Measurements from ENCODE around the gene RBFA. TPM values are rescaled to one million over a fixed set of nuclear protein-coding genes. Genes with fewer than 3 reads are reported as not detected.

RBFA gene
- total RNA-seq, 1 experiment from 2014 or later: 45.3 TPM

DNA sequence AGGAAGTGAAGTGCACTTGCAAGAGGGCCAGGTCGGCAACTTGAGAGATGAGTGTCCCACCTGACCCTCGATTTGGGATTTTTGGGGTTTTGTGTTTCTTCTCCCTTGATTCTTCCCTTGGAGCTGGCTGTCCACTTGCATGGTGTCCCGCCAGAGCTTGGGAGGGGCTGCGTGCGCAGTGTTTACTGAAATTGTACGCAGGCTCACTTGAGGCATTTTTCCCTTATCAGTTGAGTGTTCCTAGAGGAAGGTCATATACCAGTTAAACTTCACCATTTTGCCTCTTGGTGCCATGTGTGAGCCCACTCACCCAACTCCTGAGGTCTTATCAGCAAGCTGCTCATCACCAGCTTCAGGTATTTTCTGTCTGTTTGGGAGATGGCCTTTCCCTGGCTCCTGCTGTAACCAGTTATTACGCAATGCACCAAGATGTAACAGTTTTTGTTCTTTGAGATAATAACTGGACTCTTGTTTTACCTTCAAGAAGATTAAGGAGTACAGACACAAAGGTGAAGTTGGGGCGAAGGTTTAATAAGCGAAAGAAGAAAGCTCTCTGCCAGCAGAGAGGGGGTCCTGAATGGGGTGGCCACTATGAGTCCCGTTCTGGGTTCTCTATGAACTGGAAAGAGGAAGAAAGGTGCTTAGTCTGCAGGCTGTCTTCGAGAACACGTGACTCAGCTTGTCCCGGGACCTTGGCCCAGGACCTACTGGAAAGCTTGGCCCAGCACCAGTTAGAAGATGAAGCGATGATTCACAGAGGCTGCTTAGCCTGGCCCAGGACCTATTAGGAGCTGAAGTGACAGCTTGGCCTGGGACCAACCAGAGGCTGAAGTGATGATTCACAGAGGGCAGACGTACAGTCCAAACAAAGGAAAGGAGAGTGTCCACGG is 24.3 kb upstream of the RBFA start (continued):
- TF ChIP-seq ELF1 (IDR thresholded peaks at IDR 0.05; ENCODE audit: borderline replicate concordance, low read depth) (no peak), CEBPB (IDR thresholded peaks at IDR 0.05; ENCODE audit: low read depth) (no peak), EZH2 (IDR thresholded peaks at IDR 0.05) (no peak), CBX3 (IDR thresholded peaks at IDR 0.05; ENCODE audit: low read depth) (no peak), JUND (IDR thresholded peaks at IDR 0.05) (peak; percentile 60), ZFX (IDR thresholded peaks at IDR 0.05) (no peak)

DNA sequence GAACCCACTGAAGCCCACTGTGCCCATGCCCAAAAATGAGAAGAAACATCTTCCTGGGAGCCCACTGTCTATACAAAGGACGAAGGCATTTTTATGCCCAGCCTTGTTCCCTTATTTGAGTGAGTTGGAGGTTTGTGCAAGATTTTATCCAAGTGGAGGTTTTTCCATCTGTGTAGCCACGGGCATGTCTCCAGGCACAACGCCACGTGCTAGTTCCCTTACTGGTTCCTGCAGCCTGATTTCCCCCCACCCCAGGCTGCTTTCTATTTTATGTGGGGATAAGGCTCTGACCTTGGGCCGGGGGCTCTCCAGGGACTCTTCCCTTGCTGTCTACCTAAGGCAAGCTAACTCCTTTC is 23.7 kb upstream of the RBFA start:
- no peaks in the 10 kb centered on the region for H3K9me2 ChIP-seq (ENCODE audit: insufficient read depth)
- ChIA-PET POLR2A (interaction anchor here (1.0 kb wide), 1 partner anchor 23 kb away, joined by 4 read pairs; no protein-coding TSS in a partner anchor), CTCF (interaction anchor here (1.1 kb wide), 1 partner anchor 22 kb away, joined by 3 read pairs; no protein-coding TSS in a partner anchor)

More for the DNA sequence above, 23.7 kb upstream of the RBFA start:
- intact Hi-C loops (cut with micrococcal nuclease): no loop called here
- ATAC-seq: peak; percentile 33
- H3K9me3 ChIP-seq (ENCODE audit: control insufficient read depth in 1 of 2, insufficient read depth in 1 of 2, low read depth in 1 of 2, low read length in 2 of 2): no peaks in the 10 kb centered on the region
- H3K27me3 ChIP-seq (ENCODE audit: insufficient read depth, low read length): no peaks in the 10 kb centered on the region
- no peak; the same call in 1 of the 2 replicates for TF ChIP-seq SIN3A (IDR thresholded peaks at IDR 0.05; ENCODE audit: low read depth)
- no peak for TF ChIP-seq EZH2 (IDR thresholded peaks at IDR 0.05)
- no peak for TF ChIP-seq TCF7L2 (IDR thresholded peaks at IDR 0.05; ENCODE audit: borderline replicate concordance, extremely low read depth, insufficient read depth, insufficient read length)
- TF ChIP-seq ELF1 (IDR thresholded peaks at IDR 0.05; ENCODE audit: borderline replicate concordance, low read depth): no peak
- TF ChIP-seq, protein P1, sequence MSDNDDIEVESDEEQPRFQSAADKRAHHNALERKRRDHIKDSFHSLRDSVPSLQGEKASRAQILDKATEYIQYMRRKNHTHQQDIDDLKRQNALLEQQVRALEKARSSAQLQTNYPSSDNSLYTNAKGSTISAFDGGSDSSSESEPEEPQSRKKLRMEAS (IDR thresholded peaks at IDR 0.05): no peak
- no peak for TF ChIP-seq SRF (IDR thresholded peaks at IDR 0.05; ENCODE audit: low read depth)
- no peak for TF ChIP-seq EZH2phosphoT487 (IDR thresholded peaks at IDR 0.05; ENCODE audit: borderline replicate concordance)
- TF ChIP-seq YY1 (IDR thresholded peaks at IDR 0.05; ENCODE audit: extremely low read depth, insufficient replicate concordance, low read depth, low read length): no peak
- no peak for TF ChIP-seq CEBPB (IDR thresholded peaks at IDR 0.05; ENCODE audit: low read depth)
- TF ChIP-seq ZNF274 (IDR thresholded peaks at IDR 0.05; ENCODE audit: low read depth, low read length): no peak
- TF ChIP-seq, protein P2, sequence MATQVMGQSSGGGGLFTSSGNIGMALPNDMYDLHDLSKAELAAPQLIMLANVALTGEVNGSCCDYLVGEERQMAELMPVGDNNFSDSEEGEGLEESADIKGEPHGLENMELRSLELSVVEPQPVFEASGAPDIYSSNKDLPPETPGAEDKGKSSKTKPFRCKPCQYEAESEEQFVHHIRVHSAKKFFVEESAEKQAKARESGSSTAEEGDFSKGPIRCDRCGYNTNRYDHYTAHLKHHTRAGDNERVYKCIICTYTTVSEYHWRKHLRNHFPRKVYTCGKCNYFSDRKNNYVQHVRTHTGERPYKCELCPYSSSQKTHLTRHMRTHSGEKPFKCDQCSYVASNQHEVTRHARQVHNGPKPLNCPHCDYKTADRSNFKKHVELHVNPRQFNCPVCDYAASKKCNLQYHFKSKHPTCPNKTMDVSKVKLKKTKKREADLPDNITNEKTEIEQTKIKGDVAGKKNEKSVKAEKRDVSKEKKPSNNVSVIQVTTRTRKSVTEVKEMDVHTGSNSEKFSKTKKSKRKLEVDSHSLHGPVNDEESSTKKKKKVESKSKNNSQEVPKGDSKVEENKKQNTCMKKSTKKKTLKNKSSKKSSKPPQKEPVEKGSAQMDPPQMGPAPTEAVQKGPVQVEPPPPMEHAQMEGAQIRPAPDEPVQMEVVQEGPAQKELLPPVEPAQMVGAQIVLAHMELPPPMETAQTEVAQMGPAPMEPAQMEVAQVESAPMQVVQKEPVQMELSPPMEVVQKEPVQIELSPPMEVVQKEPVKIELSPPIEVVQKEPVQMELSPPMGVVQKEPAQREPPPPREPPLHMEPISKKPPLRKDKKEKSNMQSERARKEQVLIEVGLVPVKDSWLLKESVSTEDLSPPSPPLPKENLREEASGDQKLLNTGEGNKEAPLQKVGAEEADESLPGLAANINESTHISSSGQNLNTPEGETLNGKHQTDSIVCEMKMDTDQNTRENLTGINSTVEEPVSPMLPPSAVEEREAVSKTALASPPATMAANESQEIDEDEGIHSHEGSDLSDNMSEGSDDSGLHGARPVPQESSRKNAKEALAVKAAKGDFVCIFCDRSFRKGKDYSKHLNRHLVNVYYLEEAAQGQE (IDR thresholded peaks at IDR 0.05; ENCODE audit: low read depth): no peak
- no peak for TF ChIP-seq RAD21 (IDR thresholded peaks at IDR 0.05; ENCODE audit: low read depth)
- TF ChIP-seq, protein P3, sequence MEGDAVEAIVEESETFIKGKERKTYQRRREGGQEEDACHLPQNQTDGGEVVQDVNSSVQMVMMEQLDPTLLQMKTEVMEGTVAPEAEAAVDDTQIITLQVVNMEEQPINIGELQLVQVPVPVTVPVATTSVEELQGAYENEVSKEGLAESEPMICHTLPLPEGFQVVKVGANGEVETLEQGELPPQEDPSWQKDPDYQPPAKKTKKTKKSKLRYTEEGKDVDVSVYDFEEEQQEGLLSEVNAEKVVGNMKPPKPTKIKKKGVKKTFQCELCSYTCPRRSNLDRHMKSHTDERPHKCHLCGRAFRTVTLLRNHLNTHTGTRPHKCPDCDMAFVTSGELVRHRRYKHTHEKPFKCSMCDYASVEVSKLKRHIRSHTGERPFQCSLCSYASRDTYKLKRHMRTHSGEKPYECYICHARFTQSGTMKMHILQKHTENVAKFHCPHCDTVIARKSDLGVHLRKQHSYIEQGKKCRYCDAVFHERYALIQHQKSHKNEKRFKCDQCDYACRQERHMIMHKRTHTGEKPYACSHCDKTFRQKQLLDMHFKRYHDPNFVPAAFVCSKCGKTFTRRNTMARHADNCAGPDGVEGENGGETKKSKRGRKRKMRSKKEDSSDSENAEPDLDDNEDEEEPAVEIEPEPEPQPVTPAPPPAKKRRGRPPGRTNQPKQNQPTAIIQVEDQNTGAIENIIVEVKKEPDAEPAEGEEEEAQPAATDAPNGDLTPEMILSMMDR (IDR thresholded peaks at IDR 0.05 in 2 of 3, conservative IDR thresholded peaks at IDR 0.05 in 1 of 3; ENCODE audit: borderline replicate concordance in 1 of 3, insufficient read depth in 1 of 3, low read depth in 2 of 3, low read length in 2 of 3): no peak
- H3K4me3 ChIP-seq (replicated peaks in 1 of 2; ENCODE audit: low read depth in 1 of 2, low read length in 2 of 2): no peak overlapping the region
- H3K9ac ChIP-seq (ENCODE audit: low read length): no peak overlapping the region
- H3K36me3 ChIP-seq (ENCODE audit: control insufficient read depth in 1 of 2, insufficient read depth in 2 of 2, low read length in 2 of 2): no peaks in the 10 kb centered on the region
- peaks cover 12 to 15% of the 10 kb centered on the region in 2 experiments for H3K4me1 ChIP-seq (ENCODE audit: control insufficient read depth in 1 of 2, insufficient read depth in 2 of 2, low read length in 2 of 2)
- peak overlapping the region; percentile 41 for H3K27ac ChIP-seq (ENCODE audit: low read depth, low read length)
- RAD21 ChIA-PET (ENCODE audit: low non-redundant PET in 1 of 2, low total read pairs in 2 of 2, uncharacterized antibody in 2 of 2, unreplicated experiment in 2 of 2): no interaction called here
- H4K20me1 ChIP-seq (ENCODE audit: insufficient read depth): no peaks in the 10 kb centered on the region
- peak overlapping the region; percentile 57 for H3K4me2 ChIP-seq (ENCODE audit: low read length)
- BruUV-seq (replicated peaks): no TSS peak
- H2AFZ ChIP-seq (ENCODE audit: low read depth, low read length, poor library complexity, severe bottlenecking): no peak overlapping the region
- no peak for DNase-seq (ENCODE audit: low read depth, low spot score)
- H3K79me2 ChIP-seq (ENCODE audit: insufficient read depth, low read length): no peaks in the 10 kb centered on the region

All from HCT116 (cell line).